Liver (tissue), 9 donors: ENCODE measurements around the gene SYMPK. TPM values are rescaled to one million over a fixed set of nuclear protein-coding genes. Genes with fewer than 3 reads are reported as not detected.
"Not testable (repeated sequence)": the region's sequence is repeated elsewhere in the genome, so short reads cannot be mapped to it uniquely, and the experiment has no call there.

Source experiments
- DNase-seq: peaks from one replicate; pipeline ENCODE4 v3.0.0-alpha.2; 2017; ENCODE audit warnings: low spot score
- H3K27ac ChIP-seq, 2 donors: one replicate each; pipeline ENCODE4 v1.7.0; 2013; ENCODE audit warnings: inconsistent platforms in 2 of 2, low read length in 2 of 2, control low read depth in 1 of 2, low read depth in 1 of 2, mild to moderate bottlenecking in 1 of 2
- H3K27me3 ChIP-seq, 4 donors: one replicate each; pipeline versions ENCODE4 v1.6.1 to v1.7.0; 2013; ENCODE audit warnings: low read length in 3 of 4, inconsistent platforms in 1 of 4, mild to moderate bottlenecking in 1 of 4, moderate library complexity in 1 of 4; ENCODE audit not compliant: control insufficient read depth in 4 of 4, insufficient read depth in 4 of 4
- H3K36me3 ChIP-seq, 4 donors: one replicate each; pipeline versions ENCODE4 v1.6.1 to v1.7.0; 2013; ENCODE audit warnings: low read length in 3 of 4, mild to moderate bottlenecking in 3 of 4, low read depth in 1 of 4, moderate library complexity in 1 of 4; ENCODE audit not compliant: control insufficient read depth in 4 of 4, insufficient read depth in 3 of 4
- H3K4me1 ChIP-seq, 4 donors: one replicate each; pipeline versions ENCODE4 v1.6.1 to v1.7.0; 2013; ENCODE audit warnings: low read length in 3 of 4, mild to moderate bottlenecking in 3 of 4, moderate library complexity in 1 of 4; ENCODE audit not compliant: control insufficient read depth in 4 of 4, insufficient read depth in 4 of 4
- H3K4me3 ChIP-seq, 3 donors: one replicate each; pipeline versions ENCODE4 v1.6.1 to v1.7.0; 2013; ENCODE audit warnings: low read length in 3 of 3, control low read depth in 1 of 3, low read depth in 1 of 3, mild to moderate bottlenecking in 1 of 3
- H3K9ac ChIP-seq, 2 donors: one replicate each; pipeline ENCODE4 v1.7.0; 2013; ENCODE audit warnings: low read length in 2 of 2, mild to moderate bottlenecking in 2 of 2, moderate library complexity in 2 of 2, control low read depth in 1 of 2, low read depth in 1 of 2
- H3K9me3 ChIP-seq, 4 donors: one replicate each; pipeline versions ENCODE4 v1.6.1 to v1.7.0; 2013; ENCODE audit warnings: low read length in 3 of 4; ENCODE audit not compliant: control insufficient read depth in 4 of 4
- FOXA1 ChIP-seq: IDR thresholded peaks from 2 replicates; pipeline ENCODE4 v1.6.1; 2016; ENCODE audit warnings: antibody characterized with exemption
- FOXA2 ChIP-seq: IDR thresholded peaks from 2 replicates; pipeline ENCODE4 v1.6.1; 2016; ENCODE audit warnings: antibody characterized with exemption
- GABPA ChIP-seq, 2 donors: IDR thresholded peaks in 1 of 2; conservative IDR thresholded peaks in 1 of 2; 2 replicates each; pipeline ENCODE4 v1.6.1; 2016; ENCODE audit warnings: antibody characterized with exemption in 2 of 2, mild to moderate bottlenecking in 1 of 2, moderate library complexity in 1 of 2
- HNF4A ChIP-seq, 2 donors: conservative IDR thresholded peaks; 2 replicates each; pipeline ENCODE4 v1.6.1; 2016; ENCODE audit warnings: antibody characterized with exemption in 2 of 2, mild to moderate bottlenecking in 2 of 2
- RXRA ChIP-seq, 2 donors: IDR thresholded peaks; 2 replicates each; pipeline ENCODE4 v1.6.1; 2017 to 2018; ENCODE audit warnings: antibody characterized with exemption in 2 of 2, mild to moderate bottlenecking in 1 of 2
- TAF1 ChIP-seq: conservative IDR thresholded peaks from 2 replicates; pipeline ENCODE4 v1.6.1; 2016; ENCODE audit warnings: antibody characterized with exemption, mild to moderate bottlenecking
- WGBS: extraction: QIAGEN DNeasy Blood & Tissue Kit; methylation state at CpG from one replicate; pipeline ENCODE4 v1.1.7; 2013; 5-methylcytosine and 5-hydroxymethylcytosine counted together
- polyA plus RNA-seq, 2 donors: library from polyadenylated mRNA; stranded (reverse) in 1 of 2; unstranded in 1 of 2; fragments of 200-250 nt in 1 of 2; fragments of >200 nt in 1 of 2; fragmentation: Nextera tagmentation in 1 of 2; extraction: Ambion mirVana in 1 of 2; gene quantifications; one replicate each; pipeline versions ENCODE4 v1.2.1 to v1.2.3, GENCODE V29; 2013 to 2015
- total RNA-seq, 2 donors: library from RNA; depleted of rRNA; stranded (reverse); fragments of >200 nt; gene quantifications; one replicate each; pipeline ENCODE4 v1.2.3, GENCODE V29; 2014
- TF ChIP-seq, protein P1 (sequence below): IDR thresholded peaks from 2 replicates; pipeline ENCODE4 v1.6.1; 2016; ENCODE audit warnings: antibody characterized with exemption
- TF ChIP-seq, protein P2 (sequence below): IDR thresholded peaks from 2 replicates; pipeline ENCODE4 v1.6.1; 2016; ENCODE audit warnings: antibody characterized with exemption
- TF ChIP-seq, protein P3 (sequence below): IDR thresholded peaks from 2 replicates; pipeline ENCODE4 v1.6.1; 2016; ENCODE audit warnings: antibody characterized with exemption, mild to moderate bottlenecking
- donor health status: healthy.
- donor health status: healthy.
- donor health status: healthy.
- donor health status: healthy.
- donor health status: healthy.

The SYMPK gene
- total and polyA plus RNA-seq, 4 donors, result 5.5 to 26.1 (median 24.1) TPM

DNA sequence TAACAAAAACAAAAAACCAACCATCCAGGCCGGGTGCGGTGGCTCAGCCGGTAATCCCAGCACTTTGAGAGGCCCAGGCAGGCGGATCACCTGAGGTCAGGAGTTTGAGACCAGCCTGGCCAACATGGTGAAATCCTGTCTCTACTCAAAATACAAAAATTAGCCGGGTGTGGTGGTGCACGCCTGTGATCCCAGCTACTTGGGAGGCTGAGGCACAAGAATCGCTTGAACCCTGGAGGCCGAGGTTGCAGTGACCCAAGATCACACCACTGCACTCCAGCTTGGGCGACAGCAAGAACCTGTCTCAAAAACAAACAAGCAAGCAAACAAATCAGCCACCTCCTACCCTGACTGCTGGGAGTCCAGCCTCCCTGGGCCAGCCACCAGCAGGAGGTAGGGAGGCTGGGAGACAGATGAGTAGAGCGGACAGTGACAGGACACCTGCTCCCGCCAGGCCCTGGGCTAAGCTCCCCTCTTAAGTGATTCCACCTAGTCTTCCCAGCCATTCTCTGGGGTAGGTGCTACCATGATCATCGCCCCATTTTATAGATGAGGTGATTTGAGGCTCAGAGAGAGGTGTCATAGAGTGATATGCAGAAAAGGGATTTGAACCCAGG is 33.1 kb upstream of the SYMPK start:
- WGBS, result 95% methylated on average over 12 of the region's 12 CpGs
- not testable (repeated sequence) for DNase-seq, H3K9ac ChIP-seq, H3K4me3 ChIP-seq, H3K27me3 ChIP-seq, H3K9me3 ChIP-seq, H3K27ac ChIP-seq, H3K36me3 ChIP-seq
- H3K4me1 ChIP-seq, result peaks cover 4 to 11% (median 6%) of the 10 kb centered on the region in 4 donors

DNA sequence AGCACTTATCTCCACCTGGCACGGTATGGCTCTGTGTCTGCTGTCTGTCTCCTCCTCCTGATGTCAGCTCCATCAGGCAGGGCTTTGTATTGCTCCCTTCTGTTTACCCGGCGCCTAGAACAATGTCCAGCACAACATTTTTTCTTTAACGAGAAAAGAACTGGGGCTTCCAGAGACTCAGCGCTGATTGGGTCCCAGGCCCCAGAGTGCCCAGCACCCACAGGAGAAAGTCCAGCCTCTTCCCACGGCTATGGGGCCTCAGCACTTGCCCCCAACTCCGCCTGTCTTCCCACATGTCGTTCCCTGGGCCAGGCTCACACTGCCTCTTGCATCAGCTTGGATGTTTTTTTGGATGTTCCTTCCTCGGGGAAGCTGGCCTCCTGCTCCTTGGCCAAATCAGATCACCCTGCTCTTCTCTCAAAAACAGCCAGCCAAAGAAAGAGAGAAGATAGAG is 32.6 kb upstream of the SYMPK start:
- peaks cover 3 to 10% (median 4%) of the 10 kb centered on the region in 4 donors for H3K36me3 ChIP-seq
- no peak for DNase-seq
- H3K27ac ChIP-seq, result no peak overlapping the region
- 79% methylated on average over 9 of the region's 9 CpGs for WGBS
- peaks cover 3 to 7% (median 4%) of the 10 kb centered on the region in 4 donors for H3K4me1 ChIP-seq
- TF ChIP-seq GABPA (IDR thresholded peaks at IDR 0.05 in 1 of 2, conservative IDR thresholded peaks at IDR 0.05 in 1 of 2), result no peak
- TF ChIP-seq, protein P1, sequence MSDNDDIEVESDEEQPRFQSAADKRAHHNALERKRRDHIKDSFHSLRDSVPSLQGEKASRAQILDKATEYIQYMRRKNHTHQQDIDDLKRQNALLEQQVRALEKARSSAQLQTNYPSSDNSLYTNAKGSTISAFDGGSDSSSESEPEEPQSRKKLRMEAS, result no peak
- no peak for TF ChIP-seq RXRA (IDR thresholded peaks at IDR 0.05)
- no peak for TF ChIP-seq FOXA2
- H3K9me3 ChIP-seq, result no peaks in the 10 kb centered on the region
- no peak overlapping the region for H3K9ac ChIP-seq
- H3K27me3 ChIP-seq, result no peaks in the 10 kb centered on the region
- no peak overlapping the region for H3K4me3 ChIP-seq

GRCh38 chr19:45890877-45891276 is 27.9 kb upstream of the SYMPK start:
- DNase-seq, result no peak
- H3K4me1 ChIP-seq, result peaks cover 0 to 13% (median 6%) of the 10 kb centered on the region in 4 donors
- H3K4me3 ChIP-seq, result no peak overlapping the region
- TF ChIP-seq HNF4A (conservative IDR thresholded peaks at IDR 0.05), result no peak
- TF ChIP-seq TAF1, result no peak
- TF ChIP-seq FOXA1, result no peak
- TF ChIP-seq, protein P2, sequence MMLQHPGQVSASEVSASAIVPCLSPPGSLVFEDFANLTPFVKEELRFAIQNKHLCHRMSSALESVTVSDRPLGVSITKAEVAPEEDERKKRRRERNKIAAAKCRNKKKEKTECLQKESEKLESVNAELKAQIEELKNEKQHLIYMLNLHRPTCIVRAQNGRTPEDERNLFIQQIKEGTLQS, result no peak
- no peak overlapping the region for H3K27ac ChIP-seq
- WGBS, result 96% methylated on average over 17 of the region's 17 CpGs
- no peak overlapping the region for H3K9ac ChIP-seq
- no peaks in the 10 kb centered on the region for H3K9me3 ChIP-seq
- no peaks in the 10 kb centered on the region for H3K27me3 ChIP-seq
- peaks cover 0 to 6% (median under 1%) of the 10 kb centered on the region in 4 donors for H3K36me3 ChIP-seq

- Histone ChIP-seq H3K27ac (no peak overlapping the region), H3K27me3 (no peaks in the 10 kb centered on the region), H3K4me1 (peaks cover 8 to 26% (median 17%) of the 10 kb centered on the region in 4 donors), H3K36me3 (no peaks in the 10 kb centered on the region), H3K4me3 (no peak overlapping the region), H3K9me3 (no peaks in the 10 kb centered on the region), H3K9ac (no peak overlapping the region)
- TF ChIP-seq, protein P3, sequence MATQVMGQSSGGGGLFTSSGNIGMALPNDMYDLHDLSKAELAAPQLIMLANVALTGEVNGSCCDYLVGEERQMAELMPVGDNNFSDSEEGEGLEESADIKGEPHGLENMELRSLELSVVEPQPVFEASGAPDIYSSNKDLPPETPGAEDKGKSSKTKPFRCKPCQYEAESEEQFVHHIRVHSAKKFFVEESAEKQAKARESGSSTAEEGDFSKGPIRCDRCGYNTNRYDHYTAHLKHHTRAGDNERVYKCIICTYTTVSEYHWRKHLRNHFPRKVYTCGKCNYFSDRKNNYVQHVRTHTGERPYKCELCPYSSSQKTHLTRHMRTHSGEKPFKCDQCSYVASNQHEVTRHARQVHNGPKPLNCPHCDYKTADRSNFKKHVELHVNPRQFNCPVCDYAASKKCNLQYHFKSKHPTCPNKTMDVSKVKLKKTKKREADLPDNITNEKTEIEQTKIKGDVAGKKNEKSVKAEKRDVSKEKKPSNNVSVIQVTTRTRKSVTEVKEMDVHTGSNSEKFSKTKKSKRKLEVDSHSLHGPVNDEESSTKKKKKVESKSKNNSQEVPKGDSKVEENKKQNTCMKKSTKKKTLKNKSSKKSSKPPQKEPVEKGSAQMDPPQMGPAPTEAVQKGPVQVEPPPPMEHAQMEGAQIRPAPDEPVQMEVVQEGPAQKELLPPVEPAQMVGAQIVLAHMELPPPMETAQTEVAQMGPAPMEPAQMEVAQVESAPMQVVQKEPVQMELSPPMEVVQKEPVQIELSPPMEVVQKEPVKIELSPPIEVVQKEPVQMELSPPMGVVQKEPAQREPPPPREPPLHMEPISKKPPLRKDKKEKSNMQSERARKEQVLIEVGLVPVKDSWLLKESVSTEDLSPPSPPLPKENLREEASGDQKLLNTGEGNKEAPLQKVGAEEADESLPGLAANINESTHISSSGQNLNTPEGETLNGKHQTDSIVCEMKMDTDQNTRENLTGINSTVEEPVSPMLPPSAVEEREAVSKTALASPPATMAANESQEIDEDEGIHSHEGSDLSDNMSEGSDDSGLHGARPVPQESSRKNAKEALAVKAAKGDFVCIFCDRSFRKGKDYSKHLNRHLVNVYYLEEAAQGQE, result no peak
- WGBS, result 74% methylated on average over 6 of the region's 6 CpGs
- DNase-seq, result no peak
Measured at GRCh38 chr19:45889210-45889885, 26.4 kb upstream of the SYMPK start.
